SH-SY5Y (cell line): ENCODE results near the gene ADGRL3.

Experiments
- GATA2 ChIP-seq: IDR thresholded peaks from 2 replicates; pipeline ENCODE4 v1.6.1; 2011; ENCODE audit warnings: mild to moderate bottlenecking, low read depth, low read length
- GATA3 ChIP-seq: IDR thresholded peaks from 2 replicates; pipeline ENCODE4 v1.6.1; 2011; ENCODE audit warnings: low read depth, mild to moderate bottlenecking, low read length, moderate library complexity

GRCh38 chr4:61994036-61994435, 793.9 kb downstream of the ADGRL3 start:
- TF ChIP-seq GATA2 (no peak), GATA3 (no peak)
